ENCODE data around the gene IDI2. TPM values are rescaled to one million over a fixed set of nuclear protein-coding genes. Genes with fewer than 3 reads are reported as not detected.

IDI2 gene
- total and polyA plus RNA-seq, 2 of the 13 experiments (the other 11 are each of a cell fraction or from before 2014, with no cell fraction given): not detected

- TF ChIP-seq MYC (CRISPR knock-in tag; IDR thresholded peaks at IDR 0.05; ENCODE audit: borderline replicate concordance) (peak; percentile 54; the same call in 1 of the 2 replicates), STAG1 (CRISPR knock-in tag; IDR thresholded peaks at IDR 0.05) (no peak), ZNF562 (CRISPR knock-in tag; IDR thresholded peaks at IDR 0.05; ENCODE audit: borderline replicate concordance) (no peak), ZNF572 (CRISPR knock-in tag; IDR thresholded peaks at IDR 0.05) (no peak), PRPF4 (IDR thresholded peaks at IDR 0.05; ENCODE audit: low read depth, low read length, poor library complexity, severe bottlenecking) (no peak), TOPORS (CRISPR knock-in tag; IDR thresholded peaks at IDR 0.05) (no peak), CREBL2 (CRISPR knock-in tag; IDR thresholded peaks at IDR 0.05; ENCODE audit: borderline replicate concordance) (no peak), CHCHD3 (CRISPR knock-in tag; IDR thresholded peaks at IDR 0.05) (no peak), SMAD9 (CRISPR knock-in tag; IDR thresholded peaks at IDR 0.05) (no peak), ZNF362 (CRISPR knock-in tag; IDR thresholded peaks at IDR 0.05; ENCODE audit: borderline replicate concordance) (no peak; the same call in 1 of the 2 replicates), ZNF749 (CRISPR knock-in tag; IDR thresholded peaks at IDR 0.05; ENCODE audit: borderline replicate concordance) (no peak), ETV6 (CRISPR knock-in tag; conservative IDR thresholded peaks at IDR 0.05) (no peak; the same call in 1 of the 2 replicates), CREB3 (CRISPR knock-in tag; IDR thresholded peaks at IDR 0.05) (no peak), NFKBIZ (CRISPR knock-in tag; IDR thresholded peaks at IDR 0.05) (no peak), MXD1 (CRISPR knock-in tag; IDR thresholded peaks at IDR 0.05) (peak; percentile 75), ZNF549 (CRISPR knock-in tag; IDR thresholded peaks at IDR 0.05) (no peak), GATA4 (IDR thresholded peaks at IDR 0.05; ENCODE audit: borderline replicate concordance, low read depth) (no peak), ZBTB43 (CRISPR knock-in tag; conservative IDR thresholded peaks at IDR 0.05) (peak; percentile 48; the same call in 1 of the 2 replicates), TRIM24 (CRISPR knock-in tag; IDR thresholded peaks at IDR 0.05) (no peak)
Measured at GRCh38 chr10:1056326-1057105, 30.9 kb upstream of the IDI2 start, which contains the start of gene WDR37 (continued).
